ENCODE results near the gene TCEA2. TPM values are rescaled to one million over a fixed set of nuclear protein-coding genes. Genes with fewer than 3 reads are reported as not detected.

TCEA2 gene
- total and polyA plus RNA-seq, 9 of the 15 experiments (the other 6 are each of a cell fraction or from before 2014, with no cell fraction given) = 1.4 to 28.7 (median 5.4) TPM

DNA sequence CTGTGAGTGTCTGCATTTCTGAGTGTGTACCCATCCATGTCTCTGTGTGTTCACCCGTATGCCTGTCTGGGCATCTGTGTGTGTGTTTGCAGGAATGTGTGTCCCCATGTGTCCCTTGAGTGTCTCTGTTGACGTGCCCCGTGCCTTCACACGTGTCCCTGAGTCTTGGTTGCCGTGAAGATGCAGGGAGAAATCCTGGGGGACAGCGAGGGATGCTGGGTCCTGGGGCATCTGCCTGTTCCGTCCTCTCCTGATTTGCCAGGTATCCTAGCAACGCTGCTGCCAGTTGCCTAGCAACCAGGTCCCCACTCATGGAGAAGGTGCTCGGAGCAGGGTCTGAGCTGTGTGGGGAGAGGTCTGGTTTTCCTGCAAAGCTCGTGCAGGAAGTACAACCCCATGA is 27.2 kb downstream of the TCEA2 start (continued):
- no peak for TF ChIP-seq ATF3 (IDR thresholded peaks at IDR 0.05)
- TF ChIP-seq ATF3 (CRISPR knock-in tag; conservative IDR thresholded peaks at IDR 0.05) = no peak
- TF ChIP-seq CTBP1 (IDR thresholded peaks at IDR 0.05; ENCODE audit: borderline replicate concordance) = peak; percentile 74
- TF ChIP-seq SMARCA5 (IDR thresholded peaks at IDR 0.05) = no peak
- TF ChIP-seq NCOA4 (IDR thresholded peaks at IDR 0.05; ENCODE audit: partially characterized antibody) = no peak
- no peak for TF ChIP-seq SRF (CRISPR knock-in tag; IDR thresholded peaks at IDR 0.05)
- TF ChIP-seq SP1 (CRISPR knock-in tag; IDR thresholded peaks at IDR 0.05) = no peak
- TF ChIP-seq HMGN3 (IDR thresholded peaks at IDR 0.05; ENCODE audit: borderline replicate concordance, extremely low read depth, insufficient read length, low read depth, low read length) = no peak
- TF ChIP-seq KDM1A (IDR thresholded peaks at IDR 0.05) = peak; percentile 81 to 84
- no peak for TF ChIP-seq SIRT6 (IDR thresholded peaks at IDR 0.05; ENCODE audit: low read depth, low read length)

DNA sequence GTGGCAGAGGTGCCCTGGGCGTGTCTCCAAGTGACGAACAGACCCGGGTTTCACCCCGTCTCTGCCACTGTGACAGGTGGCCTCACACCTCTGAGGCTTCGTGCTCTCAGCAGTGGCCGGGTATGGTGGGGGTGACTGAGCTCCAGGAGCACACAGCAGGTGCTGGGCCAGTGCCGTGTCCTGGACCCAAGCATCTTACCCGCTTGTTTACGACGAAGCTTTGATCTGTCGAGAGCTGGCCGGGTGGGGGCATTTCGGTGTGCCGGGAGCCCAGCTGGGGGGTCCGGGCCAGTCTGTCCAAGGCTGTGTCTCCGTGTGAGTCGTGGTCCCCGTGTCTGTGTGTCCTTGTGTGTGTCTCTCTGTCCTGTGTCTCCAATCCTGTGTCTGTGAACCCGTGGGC is 28.3 kb downstream of the TCEA2 start:
- Histone ChIP-seq H3K9ac (ENCODE audit: insufficient read depth in 1 of 2, low read depth in 2 of 2, low read length in 2 of 2) (0 out of 4 replicates have a peak overlapping the region, but pooled peaks of 1 of the 2 experiments have one; percentile 52), H2AFZ (ENCODE audit: low read depth, low read length) (no peak overlapping the region), H3K4me1 (replicated peaks in 1 of 2; ENCODE audit: control insufficient read depth in 2 of 2, insufficient read depth in 2 of 2, low read length in 2 of 2) (peaks cover 0 to 26% of the 10 kb centered on the region in 2 experiments; a peak in 2 of 5 replicates), H4K20me1 (replicated peaks; ENCODE audit: control insufficient read depth, insufficient read depth, low read length) (peaks cover 9% of the 10 kb centered on the region; the same call in 1 of the 2 replicates), H3K4me3 (no peak overlapping the region), H3K27ac (ENCODE audit: extremely low read depth, low read depth, low read length) (no peak overlapping the region), H3K9me3 (replicated peaks; ENCODE audit: control insufficient read depth, insufficient read depth, low read depth, low read length) (peaks cover 2% of the 10 kb centered on the region; the same call in 1 of the 2 replicates), H3K4me2 (ENCODE audit: insufficient read depth, low read length) (no peak overlapping the region), H3K27me3 (ENCODE audit: control insufficient read depth in 2 of 2, insufficient read depth in 2 of 2, low read length in 2 of 2) (peaks cover 0 to 11% of the 10 kb centered on the region in 2 experiments; a peak in 1 of 5 replicates), H3K79me2 (ENCODE audit: control insufficient read depth, insufficient read depth, low read length) (no peaks in the 10 kb centered on the region), H3K36me3 (ENCODE audit: control insufficient read depth, insufficient read depth, low read length) (no peaks in the 10 kb centered on the region), H3K9me1 (ENCODE audit: control insufficient read depth, insufficient read depth, low read length) (no peaks in the 10 kb centered on the region)
- TF ChIP-seq, protein P1, sequence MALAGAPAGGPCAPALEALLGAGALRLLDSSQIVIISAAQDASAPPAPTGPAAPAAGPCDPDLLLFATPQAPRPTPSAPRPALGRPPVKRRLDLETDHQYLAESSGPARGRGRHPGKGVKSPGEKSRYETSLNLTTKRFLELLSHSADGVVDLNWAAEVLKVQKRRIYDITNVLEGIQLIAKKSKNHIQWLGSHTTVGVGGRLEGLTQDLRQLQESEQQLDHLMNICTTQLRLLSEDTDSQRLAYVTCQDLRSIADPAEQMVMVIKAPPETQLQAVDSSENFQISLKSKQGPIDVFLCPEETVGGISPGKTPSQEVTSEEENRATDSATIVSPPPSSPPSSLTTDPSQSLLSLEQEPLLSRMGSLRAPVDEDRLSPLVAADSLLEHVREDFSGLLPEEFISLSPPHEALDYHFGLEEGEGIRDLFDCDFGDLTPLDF (CRISPR knock-in tag; IDR thresholded peaks at IDR 0.05) = no peak
- TF ChIP-seq, protein P2, sequence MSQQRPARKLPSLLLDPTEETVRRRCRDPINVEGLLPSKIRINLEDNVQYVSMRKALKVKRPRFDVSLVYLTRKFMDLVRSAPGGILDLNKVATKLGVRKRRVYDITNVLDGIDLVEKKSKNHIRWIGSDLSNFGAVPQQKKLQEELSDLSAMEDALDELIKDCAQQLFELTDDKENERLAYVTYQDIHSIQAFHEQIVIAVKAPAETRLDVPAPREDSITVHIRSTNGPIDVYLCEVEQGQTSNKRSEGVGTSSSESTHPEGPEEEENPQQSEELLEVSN (IDR thresholded peaks at IDR 0.05; ENCODE audit: borderline replicate concordance in 1 of 2, extremely low read depth in 1 of 2, insufficient read depth in 1 of 2, insufficient read length in 1 of 2, low read depth in 1 of 2, low read length in 1 of 2, poor library complexity in 1 of 2, severe bottlenecking in 1 of 2) = peak in 1 of 2 experiments; percentile 23
- no peak for TF ChIP-seq POLR2G (IDR thresholded peaks at IDR 0.05; ENCODE audit: low read depth, low read length)
- no peak for TF ChIP-seq ZC3H11A (IDR thresholded peaks at IDR 0.05; ENCODE audit: low read depth, low read length)
- no TSS peak for BruUV-seq (replicated peaks)
- intact Hi-C loops (cut with micrococcal nuclease) (no loop called here), in situ Hi-C loops (cut with MboI) (no loop called here)
- FAIRE-seq = no peak
- ChIA-PET POLR2A (interaction anchor here (0.6 kb wide), 1 partner anchor 107 kb away, joined by 3 read pairs; no protein-coding TSS in a partner anchor), CTCF (ENCODE audit: low intra/inter-chr PET ratio) (no interaction called here)
- DNase-seq (ENCODE audit: extremely low read depth in 1 of 4, low spot score in 3 of 4) = no peak
- ATAC-seq = no peak
- 10% methylated on average over 19 of the region's 19 CpGs for WGBS (ENCODE audit: insufficient coverage, low coverage, missing lambda C conversion rate)
